Nephron (organoid): ENCODE data around the gene PDK1.

ENCODE experiments used
- H3K27ac Mint-ChIP-seq, 3 experiments: 2 replicates each; pipeline ENCODE4 v1.8.0; 2020; ENCODE audit warnings: mixed read lengths in 3 of 3, mild to moderate bottlenecking in 2 of 3, moderate library complexity in 1 of 3
- H3K27me3 Mint-ChIP-seq: 2 replicates; pipeline ENCODE4 v1.8.0; 2021; ENCODE audit warnings: low read depth, mild to moderate bottlenecking, moderate library complexity, mixed read lengths
- H3K36me3 Mint-ChIP-seq: 2 replicates; pipeline ENCODE4 v1.8.0; 2020; ENCODE audit warnings: low read depth, mixed read lengths
- H3K4me1 Mint-ChIP-seq: 2 replicates; pipeline ENCODE4 v1.8.0; 2020; ENCODE audit warnings: mixed read lengths
- H3K4me3 Mint-ChIP-seq, 3 experiments: 2 replicates each; pipeline ENCODE4 v1.8.0; 2020; ENCODE audit warnings: mild to moderate bottlenecking in 3 of 3, mixed read lengths in 3 of 3, moderate library complexity in 2 of 3
- H3K9me3 Mint-ChIP-seq: 2 replicates; pipeline ENCODE4 v1.8.0; 2020; ENCODE audit warnings: mixed read lengths
- CTCF ChIP-seq, 3 experiments: fragments of 200-600 bp; sonication (generic); IDR thresholded peaks; one replicate each; pipeline ENCODE4 v1.5.0; 2021; ENCODE audit warnings: antibody characterized with exemption in 3 of 3; ENCODE audit not compliant: unreplicated experiment in 3 of 3

The PDK1 gene

GRCh38 chr2:172615727-172616261, 59.9 kb downstream of the PDK1 start:
- Mint-ChIP-seq H3K36me3 (peaks cover 11% of the 10 kb centered on the region), H3K9me3 (peaks cover 2% of the 10 kb centered on the region), H3K27me3 (no peaks in the 10 kb centered on the region), H3K4me1 (peaks cover 26% of the 10 kb centered on the region), H3K27ac (peak overlapping the region in 2 of 3 experiments; percentile 15 to 28), H3K4me3 (no peak overlapping the region)
- no peak for TF ChIP-seq CTCF (IDR thresholded peaks at IDR 0.05; ENCODE audit: unreplicated experiment in 3 of 3)

- peaks cover 3% of the 10 kb centered on the region for H3K9me3 Mint-ChIP-seq
- H3K4me3 Mint-ChIP-seq, result no peak overlapping the region
- H3K36me3 Mint-ChIP-seq, result peaks cover 4% of the 10 kb centered on the region
- peaks cover 17% of the 10 kb centered on the region for H3K4me1 Mint-ChIP-seq
- no peak overlapping the region for H3K27ac Mint-ChIP-seq
- H3K27me3 Mint-ChIP-seq, result no peaks in the 10 kb centered on the region
- TF ChIP-seq CTCF (IDR thresholded peaks at IDR 0.05; ENCODE audit: unreplicated experiment in 3 of 3), result no peak
Measured at GRCh38 chr2:172617115-172617514, 61.2 kb downstream of the PDK1 start.

GRCh38 chr2:172623249-172623965, 67.5 kb downstream of the PDK1 start:
- Mint-ChIP-seq H3K27me3 (no peaks in the 10 kb centered on the region), H3K36me3 (peaks cover 36% of the 10 kb centered on the region), H3K27ac (peak overlapping the region; percentile 33 to 72 (median 37)), H3K4me1 (peaks cover 8% of the 10 kb centered on the region), H3K9me3 (peaks cover 25% of the 10 kb centered on the region), H3K4me3 (no peak overlapping the region)
- no peak for TF ChIP-seq CTCF (IDR thresholded peaks at IDR 0.05; ENCODE audit: unreplicated experiment in 3 of 3)

- H3K36me3 Mint-ChIP-seq, result peaks cover 50% of the 10 kb centered on the region
- H3K4me1 Mint-ChIP-seq, result peaks cover 8% of the 10 kb centered on the region
- no peak for TF ChIP-seq CTCF (IDR thresholded peaks at IDR 0.05; ENCODE audit: unreplicated experiment in 3 of 3)
- no peaks in the 10 kb centered on the region for H3K27me3 Mint-ChIP-seq
- H3K27ac Mint-ChIP-seq, result no peak overlapping the region
- H3K9me3 Mint-ChIP-seq, result peaks cover 25% of the 10 kb centered on the region
- H3K4me3 Mint-ChIP-seq, result no peak overlapping the region
Measured at GRCh38 chr2:172624996-172625395, 69.1 kb downstream of the PDK1 start.

GRCh38 chr2:172627181-172627580, 71.3 kb downstream of the PDK1 start:
- H3K27me3 Mint-ChIP-seq, result no peaks in the 10 kb centered on the region
- peaks cover 17% of the 10 kb centered on the region for H3K4me1 Mint-ChIP-seq
- H3K36me3 Mint-ChIP-seq, result peaks cover 62% of the 10 kb centered on the region
- peaks cover 21% of the 10 kb centered on the region for H3K9me3 Mint-ChIP-seq
- no peak for TF ChIP-seq CTCF (IDR thresholded peaks at IDR 0.05; ENCODE audit: unreplicated experiment in 3 of 3)
- H3K4me3 Mint-ChIP-seq, result no peak overlapping the region
- H3K27ac Mint-ChIP-seq, result no peak overlapping the region

GRCh38 chr2:172628085-172628484, 72.2 kb downstream of the PDK1 start:
- H3K36me3 Mint-ChIP-seq, result peaks cover 59% of the 10 kb centered on the region
- peaks cover 16% of the 10 kb centered on the region for H3K4me1 Mint-ChIP-seq
- peaks cover 20% of the 10 kb centered on the region for H3K9me3 Mint-ChIP-seq
- no peaks in the 10 kb centered on the region for H3K27me3 Mint-ChIP-seq
- TF ChIP-seq CTCF (IDR thresholded peaks at IDR 0.05; ENCODE audit: unreplicated experiment in 3 of 3), result no peak
- no peak overlapping the region for H3K4me3 Mint-ChIP-seq
- H3K27ac Mint-ChIP-seq, result no peak overlapping the region
